Lung (tissue), 12 donors: Measurements from ENCODE around the gene PBRM1. TPM values are rescaled to one million over a fixed set of nuclear protein-coding genes. Genes with fewer than 3 reads are reported as not detected.

Experiments
- ATAC-seq: fragments of 200-7000 bp; cut with Tn5 transposase; one replicate; pipeline ENCODE4 v1.9.1; 2020; ENCODE audit warnings: moderate number of reproducible peaks; ENCODE audit not compliant: insufficient read depth, low FRiP score
- DNase-seq, 3 donors: peaks; one replicate each; pipeline ENCODE4 v3.0.0-alpha.2; 2013 to 2017
- H3K27ac ChIP-seq, 2 donors: one replicate each; pipeline ENCODE4 v1.5.1; 2013; ENCODE audit warnings: mild to moderate bottlenecking in 2 of 2, moderate library complexity in 2 of 2, control low read depth in 1 of 2, inconsistent platforms in 1 of 2, low read depth in 1 of 2, low read length in 1 of 2
- H3K27me3 ChIP-seq, 3 donors: one replicate each; pipeline ENCODE4 v1.5.1; 2013; ENCODE audit warnings: low read length in 2 of 3; ENCODE audit not compliant: control insufficient read depth in 3 of 3, insufficient read depth in 3 of 3
- H3K36me3 ChIP-seq, 4 donors: one replicate each; pipeline ENCODE4 v1.5.1; 2013; ENCODE audit warnings: low read length in 4 of 4, mild to moderate bottlenecking in 1 of 4, moderate library complexity in 1 of 4; ENCODE audit not compliant: control insufficient read depth in 4 of 4, insufficient read depth in 4 of 4
- H3K4me1 ChIP-seq, 5 donors: one replicate each; pipeline ENCODE4 v1.5.1; 2013; ENCODE audit warnings: low read length in 5 of 5, mild to moderate bottlenecking in 2 of 5, moderate library complexity in 1 of 5; ENCODE audit not compliant: control insufficient read depth in 5 of 5, insufficient read depth in 5 of 5
- H3K4me3 ChIP-seq: one replicate; pipeline ENCODE4 v1.5.1; 2013; ENCODE audit warnings: mild to moderate bottlenecking, control low read depth, moderate library complexity
- H3K9ac ChIP-seq, 2 donors: one replicate each; pipeline ENCODE4 v1.5.1; 2013; ENCODE audit warnings: low read length in 2 of 2, control low read depth in 1 of 2; ENCODE audit not compliant: insufficient read depth in 1 of 2
- H3K9me3 ChIP-seq, 4 donors: one replicate each; pipeline ENCODE4 v1.5.1; 2013; ENCODE audit warnings: low read length in 3 of 4, mild to moderate bottlenecking in 1 of 4, moderate library complexity in 1 of 4; ENCODE audit not compliant: control insufficient read depth in 4 of 4, insufficient read depth in 3 of 4
- CTCF ChIP-seq: IDR thresholded peaks from 2 replicates; pipeline ENCODE4 v1.5.1; 2012; ENCODE audit warnings: mild to moderate bottlenecking; ENCODE audit errors: control extremely low read depth, extremely low read depth
- WGBS, 2 donors: extraction: QIAGEN DNeasy Blood & Tissue Kit; methylation state at CpG; one replicate each; pipeline ENCODE4 v1.1.7; 2013; 5-methylcytosine and 5-hydroxymethylcytosine counted together
- polyA plus RNA-seq, 2 donors: library from polyadenylated mRNA; stranded (reverse); fragments of 200-250 nt; gene quantifications; one replicate each; pipeline ENCODE4 v1.2.1, GENCODE V29; 2013
- total RNA-seq, 2 donors: library from RNA; depleted of rRNA in 1 of 2; stranded (reverse); fragments of >200 nt in 1 of 2; gene quantifications; one replicate each; pipeline ENCODE4 v1.2.1, GENCODE V29; 2014 to 2021
- donor health status: control.
- donor health status: control.
- donor health status: Bipolar disorder and iron deficiency.
- donor health status: healthy.
- donor health status: DM: yes; HTN: yes; CAD: no.

Gene PBRM1
- total and polyA plus RNA-seq, 4 donors = 9.8 to 92.8 (median 40.7) TPM

GRCh38 chr3:52655895-52656294, 29.8 kb downstream of the PBRM1 start:
- H3K27me3 ChIP-seq = no peaks in the 10 kb centered on the region
- TF ChIP-seq CTCF = no peak
- H3K4me3 ChIP-seq = no peak overlapping the region
- DNase-seq = no peak
- ATAC-seq = no peak
- no peaks in the 10 kb centered on the region for H3K4me1 ChIP-seq
- no peak overlapping the region for H3K27ac ChIP-seq
- H3K9ac ChIP-seq = no peak overlapping the region
- no peaks in the 10 kb centered on the region for H3K9me3 ChIP-seq
- H3K36me3 ChIP-seq = peaks cover 22 to 55% (median 32%) of the 10 kb centered on the region in 4 donors
- WGBS, 2 donors = 93 to 98% methylated on average over 3 of the region's 3 CpGs

GRCh38 chr3:52651592-52651991, 34.1 kb downstream of the PBRM1 start:
- Histone ChIP-seq H3K9me3 (no peaks in the 10 kb centered on the region), H3K4me1 (no peaks in the 10 kb centered on the region), H3K4me3 (no peak overlapping the region), H3K27ac (no peak overlapping the region), H3K27me3 (no peaks in the 10 kb centered on the region), H3K9ac (no peak overlapping the region), H3K36me3 (peaks cover 25 to 63% (median 37%) of the 10 kb centered on the region in 4 donors)
- DNase-seq (no peak), ATAC-seq (no peak)
- TF ChIP-seq CTCF = no peak

GRCh38 chr3:52650439-52650838, 35.3 kb downstream of the PBRM1 start:
- Histone ChIP-seq H3K27ac (no peak overlapping the region), H3K36me3 (peaks cover 23 to 64% (median 34%) of the 10 kb centered on the region in 4 donors), H3K9me3 (no peaks in the 10 kb centered on the region), H3K4me1 (no peaks in the 10 kb centered on the region), H3K27me3 (no peaks in the 10 kb centered on the region), H3K4me3 (no peak overlapping the region), H3K9ac (no peak overlapping the region)
- ATAC-seq (no peak), DNase-seq (no peak)
- TF ChIP-seq CTCF = no peak
- WGBS, 2 donors = 65 to 94% methylated on average over 1 of the region's 1 CpG
